ENCODE measurements around the gene TNNT3. TPM values are rescaled to one million over a fixed set of nuclear protein-coding genes. Genes with fewer than 3 reads are reported as not detected.

The TNNT3 gene
- total RNA-seq, 1 experiment from 2014 or later, result 0.71 TPM

GRCh38 chr11:1979607-1980006 lies 60.1 kb downstream of the TNNT3 start (continued):
- TF ChIP-seq CEBPB (IDR thresholded peaks at IDR 0.05; ENCODE audit: low read depth), result no peak
- TF ChIP-seq ZNF274 (IDR thresholded peaks at IDR 0.05; ENCODE audit: low read depth, low read length), result no peak
- TF ChIP-seq TCF7L2 (IDR thresholded peaks at IDR 0.05; ENCODE audit: borderline replicate concordance, extremely low read depth, insufficient read depth, insufficient read length), result no peak
- no peak for TF ChIP-seq SRF (IDR thresholded peaks at IDR 0.05; ENCODE audit: low read depth)
- no peak for TF ChIP-seq POLR2AphosphoS5 (IDR thresholded peaks at IDR 0.05; ENCODE audit: low read depth, low read length)
- no peak for TF ChIP-seq RAD21 (IDR thresholded peaks at IDR 0.05; ENCODE audit: low read depth)
- no peak for TF ChIP-seq ZBTB33 (IDR thresholded peaks at IDR 0.05; ENCODE audit: extremely low read depth, insufficient replicate concordance, low read length)
- TF ChIP-seq EZH2 (IDR thresholded peaks at IDR 0.05), result no peak

GRCh38 chr11:1982873-1983600 lies 63.5 kb downstream of the TNNT3 start:
- no peak overlapping the region for H3K4me3 ChIP-seq (replicated peaks in 1 of 2; ENCODE audit: low read depth in 1 of 2, low read length in 2 of 2)
- ChIA-PET CTCF (no interaction called here), RAD21 (ENCODE audit: low non-redundant PET in 1 of 2, low total read pairs in 2 of 2, uncharacterized antibody in 2 of 2, unreplicated experiment in 2 of 2) (no interaction called here), POLR2A (no interaction called here)
- no peaks in the 10 kb centered on the region for H3K36me3 ChIP-seq (ENCODE audit: control insufficient read depth in 1 of 2, insufficient read depth in 2 of 2, low read length in 2 of 2)
- no peaks in the 10 kb centered on the region for H3K4me1 ChIP-seq (ENCODE audit: control insufficient read depth in 1 of 2, insufficient read depth in 2 of 2, low read length in 2 of 2)
- H3K9me2 ChIP-seq (ENCODE audit: insufficient read depth), result no peaks in the 10 kb centered on the region
- H3K4me2 ChIP-seq (ENCODE audit: low read length), result no peak overlapping the region
- no peaks in the 10 kb centered on the region for H3K79me2 ChIP-seq (ENCODE audit: insufficient read depth, low read length)
- no peak for ATAC-seq
- BruUV-seq (replicated peaks), result no TSS peak
- H4K20me1 ChIP-seq (ENCODE audit: insufficient read depth), result no peaks in the 10 kb centered on the region
- intact Hi-C loops (cut with micrococcal nuclease), result no loop called here
- no peak overlapping the region for H3K27ac ChIP-seq (ENCODE audit: low read depth, low read length)
- no peaks in the 10 kb centered on the region for H3K9me3 ChIP-seq (ENCODE audit: control insufficient read depth in 1 of 2, insufficient read depth in 1 of 2, low read depth in 1 of 2, low read length in 2 of 2)
- no peak for DNase-seq (ENCODE audit: low read depth, low spot score)
- no peak overlapping the region for H2AFZ ChIP-seq (ENCODE audit: low read depth, low read length, poor library complexity, severe bottlenecking)
- H3K27me3 ChIP-seq (ENCODE audit: insufficient read depth, low read length), result no peaks in the 10 kb centered on the region
- H3K9ac ChIP-seq (ENCODE audit: low read length), result no peak overlapping the region
- TF ChIP-seq SP1 (IDR thresholded peaks at IDR 0.05; ENCODE audit: low read depth) (no peak), ZFX (IDR thresholded peaks at IDR 0.05) (no peak), CEBPB (IDR thresholded peaks at IDR 0.05; ENCODE audit: low read depth) (no peak), RAD21 (IDR thresholded peaks at IDR 0.05; ENCODE audit: low read depth) (no peak), SRF (IDR thresholded peaks at IDR 0.05; ENCODE audit: low read depth) (no peak), YY1 (IDR thresholded peaks at IDR 0.05; ENCODE audit: extremely low read depth, insufficient replicate concordance, low read depth, low read length) (no peak), REST (IDR thresholded peaks at IDR 0.05; ENCODE audit: low read depth) (no peak), SIN3A (IDR thresholded peaks at IDR 0.05; ENCODE audit: low read depth) (no peak), EZH2phosphoT487 (IDR thresholded peaks at IDR 0.05; ENCODE audit: borderline replicate concordance) (no peak), ZNF274 (IDR thresholded peaks at IDR 0.05; ENCODE audit: low read depth, low read length) (no peak), CTCF (IDR thresholded peaks at IDR 0.05 in 2 of 3, conservative IDR thresholded peaks at IDR 0.05 in 1 of 3; ENCODE audit: borderline replicate concordance in 1 of 3, insufficient read depth in 1 of 3, low read depth in 2 of 3, low read length in 2 of 3) (no peak), MAX (IDR thresholded peaks at IDR 0.05) (no peak), EZH2 (IDR thresholded peaks at IDR 0.05) (no peak)
